HG03354 (cell line): ENCODE data around the gene FAM118B.
A peak's percentile ranks its signal among the peaks of the same experiment; 100 is the strongest.

Experiments
- ATAC-seq: cut with Tn5 transposase; IDR thresholded peaks from one replicate; pipeline ENCODE4 v1.9.1; 2021; ENCODE audit warnings: mild to moderate bottlenecking; ENCODE audit not compliant: unreplicated experiment, poor library complexity, severe bottlenecking

FAM118B gene

DNA sequence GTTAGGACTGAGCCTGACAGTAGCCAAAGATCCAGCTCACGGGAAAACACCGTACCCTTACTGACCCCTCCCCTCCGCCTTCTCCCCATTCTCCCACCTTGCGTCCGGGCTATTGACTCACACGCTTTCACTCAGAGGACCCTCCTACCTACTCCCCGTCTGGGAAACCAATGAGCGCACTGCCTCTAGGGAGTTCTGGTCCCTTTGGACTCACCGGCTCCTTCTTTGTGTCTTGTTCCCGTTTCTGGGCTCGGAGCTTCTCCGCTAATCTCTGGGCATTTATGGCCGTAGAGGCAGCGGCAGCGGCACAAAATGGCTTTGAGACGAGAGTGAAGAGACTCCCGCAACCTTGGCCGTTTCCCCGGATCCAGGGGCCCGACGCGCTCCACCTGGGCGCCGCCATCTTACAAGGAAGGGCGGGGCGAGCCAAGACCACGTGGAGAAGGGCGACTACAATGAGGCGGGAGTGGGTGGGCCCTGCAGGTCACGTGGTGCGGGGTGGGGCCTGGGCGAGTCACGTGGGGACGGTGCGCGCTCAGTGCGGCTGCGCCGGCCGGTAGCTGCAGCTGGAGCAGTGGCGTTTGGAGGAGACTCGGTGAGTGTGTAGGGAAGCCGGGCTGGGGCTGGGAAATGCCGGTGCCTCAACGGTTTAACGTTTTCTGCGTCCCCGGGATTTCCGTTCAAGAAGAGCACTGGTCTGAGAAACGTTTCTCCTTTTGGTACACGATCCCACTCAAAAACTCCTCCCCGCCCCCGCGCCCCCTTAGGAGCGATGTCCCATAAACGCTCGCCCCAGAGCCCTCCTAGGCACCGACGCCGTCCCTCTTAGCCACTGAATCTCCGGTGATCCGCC lies at the start of gene FAM118B, which contains the start of gene RPUSD4:
FAM118B (plus strand) TSS at position 547 of the 853 bp plus-strand sequence. CDS start 23,220 bp downstream, outside the sequence.
RPUSD4 (minus strand) TSS at position 415 of the 853 bp plus-strand sequence; CDS start at position 403, 12 bp downstream.
- peak; percentile 97 for ATAC-seq

DNA sequence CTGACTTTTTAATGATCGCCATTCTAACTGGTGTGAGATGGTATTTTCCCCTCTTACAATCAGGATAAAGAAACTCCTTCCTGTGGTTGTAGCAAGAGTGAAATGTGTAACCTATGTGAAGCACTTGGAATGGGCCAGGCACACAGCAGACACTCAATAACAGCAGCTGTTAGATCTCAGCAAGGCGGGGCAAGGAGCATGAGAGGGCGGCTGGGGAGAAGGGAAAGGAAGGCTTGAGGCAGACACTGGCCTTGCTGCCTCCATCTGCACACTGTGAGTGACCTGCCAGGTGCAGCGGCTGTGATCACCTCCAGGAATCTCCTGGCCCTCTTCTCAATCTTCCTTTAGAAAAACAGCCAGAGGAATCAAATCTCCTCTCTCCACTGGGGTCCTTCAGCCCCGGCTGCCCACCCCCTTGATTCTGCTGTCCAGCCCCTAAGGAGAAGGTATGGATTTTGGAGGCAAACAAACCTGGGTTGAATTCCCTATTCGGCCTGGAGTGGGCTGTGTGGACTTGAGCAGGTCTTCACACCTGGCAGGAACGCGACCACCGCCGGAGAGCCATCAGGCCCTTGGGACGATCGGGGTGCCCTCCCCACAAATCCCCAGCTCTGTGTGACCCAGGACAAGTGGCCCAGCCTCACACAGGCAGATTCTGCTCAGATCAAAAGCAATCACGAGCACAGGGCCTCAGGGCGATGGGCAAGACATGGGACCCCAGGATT lies 49.1 kb upstream of the FAM118B start:
- no peak for ATAC-seq

DNA sequence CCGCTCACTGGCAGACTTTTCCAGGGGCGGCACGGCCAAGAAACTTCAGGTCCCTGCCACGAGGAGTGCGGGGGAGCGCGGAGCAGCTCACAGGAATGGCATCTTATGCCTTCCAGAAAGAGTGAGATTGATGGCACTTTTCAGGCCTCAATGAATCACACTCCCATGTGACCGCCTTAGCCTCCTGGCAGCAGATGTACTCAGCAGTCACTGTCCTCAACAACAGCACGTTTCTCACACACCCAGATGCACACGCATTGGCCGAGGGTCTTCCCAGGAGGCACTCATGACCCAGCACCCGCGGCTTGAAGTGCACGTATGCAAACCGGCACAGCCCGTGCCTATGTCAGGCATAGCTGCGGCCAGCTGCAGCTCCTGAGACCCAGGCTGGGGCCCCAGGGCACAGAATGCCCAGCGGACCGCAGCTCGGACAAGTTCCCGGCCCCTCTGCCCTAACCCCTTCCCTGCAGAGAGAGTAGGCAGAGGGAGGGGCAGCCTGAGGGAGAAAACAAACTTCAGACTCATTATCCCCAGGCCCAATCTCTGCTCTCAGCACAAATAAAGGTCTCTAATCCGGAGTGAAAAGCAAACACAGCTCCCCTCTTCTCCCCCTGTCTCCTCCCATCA lies 48.4 kb upstream of the FAM118B start:
- ATAC-seq = no peak

DNA sequence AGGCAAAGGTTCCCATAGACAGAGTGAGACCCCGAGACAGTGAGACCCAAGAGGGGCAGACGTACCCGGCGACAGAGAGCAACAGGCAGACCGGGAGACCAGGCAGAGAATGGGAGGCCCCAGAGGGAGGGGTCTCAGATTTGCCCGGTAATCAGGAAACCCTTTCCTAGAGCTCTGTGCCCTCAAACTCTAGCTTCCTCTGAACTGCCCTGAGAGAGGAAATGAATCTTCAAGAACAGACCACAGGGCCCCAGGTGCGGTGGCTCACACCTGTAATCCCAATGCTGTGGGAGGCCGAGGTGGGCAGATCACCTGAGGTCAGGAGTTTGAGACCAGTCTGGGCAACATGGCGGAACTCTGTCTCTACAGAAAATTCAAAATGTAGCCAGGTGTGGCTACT lies 47.8 kb upstream of the FAM118B start:
- no peak for ATAC-seq

DNA sequence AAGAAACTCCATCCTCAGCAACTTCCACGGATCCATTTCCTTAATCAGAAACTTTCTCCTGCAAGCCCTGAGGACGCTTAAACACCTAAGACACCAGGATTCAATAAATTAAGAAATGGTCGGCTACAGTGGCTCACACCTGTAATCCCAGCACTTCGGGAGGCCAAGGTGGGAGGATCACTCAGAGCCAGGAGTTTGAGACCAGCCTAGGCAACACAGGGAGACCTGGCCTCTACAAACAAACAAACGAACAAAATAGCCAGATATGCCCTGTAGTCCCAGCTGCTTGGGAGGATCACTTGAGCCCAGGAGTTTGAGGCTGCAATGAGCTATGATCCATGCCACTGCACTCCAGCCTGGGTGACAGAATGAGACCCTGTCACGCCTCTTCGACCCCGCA lies 46.8 kb upstream of the FAM118B start:
- no peak for ATAC-seq

DNA sequence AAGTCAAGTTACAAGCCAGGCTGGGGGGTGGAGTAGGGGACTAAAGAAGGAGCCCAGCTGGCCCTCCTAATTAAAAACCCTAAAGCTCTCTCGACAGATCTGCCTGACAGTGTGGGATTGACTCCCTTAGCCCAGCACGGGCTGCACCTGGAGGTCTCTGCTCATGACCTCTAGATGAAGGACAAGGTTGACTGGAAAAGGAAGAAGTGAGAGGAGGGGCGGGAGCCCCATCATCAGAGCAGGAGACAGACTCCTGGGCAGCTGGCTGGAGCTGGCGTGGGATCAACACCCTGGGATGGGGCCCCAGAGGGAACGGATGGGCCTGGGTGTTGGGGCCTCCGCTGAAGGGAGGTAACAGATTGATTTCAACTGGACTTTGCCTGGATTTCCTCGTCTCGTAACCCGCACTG lies 46.3 kb upstream of the FAM118B start:
- no peak for ATAC-seq

DNA sequence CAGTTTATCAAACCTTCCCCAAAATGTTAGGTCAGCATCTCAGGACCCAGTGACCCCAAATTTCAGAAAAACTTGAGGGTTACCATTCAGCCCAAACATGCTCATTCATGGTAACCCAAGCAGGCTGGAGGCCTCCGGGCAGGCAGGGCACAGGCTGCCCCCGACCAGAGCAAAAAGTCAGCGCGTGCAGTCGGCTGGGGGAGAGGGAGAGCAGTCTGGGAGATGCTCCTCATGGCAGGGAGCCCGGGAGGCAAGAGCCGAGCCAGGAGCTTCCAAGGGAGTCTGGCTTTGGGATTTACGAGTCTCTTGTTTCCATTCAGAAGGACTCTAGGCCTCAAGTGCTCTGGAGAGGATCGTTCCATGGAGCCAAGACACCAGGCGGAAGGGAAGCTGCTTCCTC lies 45.8 kb upstream of the FAM118B start:
- ATAC-seq = no peak

DNA sequence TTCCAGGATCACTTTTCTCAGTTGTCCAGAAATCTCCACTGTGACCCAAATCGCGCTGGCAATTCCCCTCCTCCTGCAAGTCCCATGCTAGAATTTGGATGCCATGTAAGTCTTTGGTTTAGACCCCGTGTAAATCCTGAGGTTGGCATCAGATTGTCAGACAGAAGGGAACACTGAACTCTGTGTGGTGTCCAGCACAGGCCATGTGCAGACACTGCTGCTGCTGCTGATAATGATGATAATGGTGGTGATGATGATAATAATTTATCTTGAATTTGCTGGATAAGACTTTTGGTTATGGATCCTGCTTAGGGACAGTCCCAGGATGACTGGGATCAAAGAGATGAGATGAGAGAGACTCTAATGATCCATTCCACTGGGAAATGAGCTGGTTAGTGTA lies 45.2 kb upstream of the FAM118B start:
- ATAC-seq = no peak

DNA sequence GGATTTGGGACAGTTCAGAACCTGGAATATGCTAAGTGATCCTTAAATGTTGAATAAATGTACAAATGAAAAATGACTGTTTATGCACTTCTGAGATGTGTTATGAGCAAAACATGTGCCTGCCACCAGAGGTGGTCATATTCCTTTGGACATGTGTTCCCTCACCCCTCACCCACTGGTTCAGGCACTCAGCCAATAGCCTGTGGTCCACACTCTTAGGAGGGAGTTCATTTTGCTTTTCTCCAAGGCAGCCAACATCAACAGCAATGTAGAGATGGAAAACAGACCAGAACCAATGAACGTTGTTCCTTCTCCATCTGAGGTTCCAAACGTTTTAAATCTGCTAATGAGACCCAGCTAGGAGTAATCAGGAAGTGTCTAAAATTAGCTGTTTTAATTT lies 44.1 kb upstream of the FAM118B start:
- ATAC-seq = no peak

DNA sequence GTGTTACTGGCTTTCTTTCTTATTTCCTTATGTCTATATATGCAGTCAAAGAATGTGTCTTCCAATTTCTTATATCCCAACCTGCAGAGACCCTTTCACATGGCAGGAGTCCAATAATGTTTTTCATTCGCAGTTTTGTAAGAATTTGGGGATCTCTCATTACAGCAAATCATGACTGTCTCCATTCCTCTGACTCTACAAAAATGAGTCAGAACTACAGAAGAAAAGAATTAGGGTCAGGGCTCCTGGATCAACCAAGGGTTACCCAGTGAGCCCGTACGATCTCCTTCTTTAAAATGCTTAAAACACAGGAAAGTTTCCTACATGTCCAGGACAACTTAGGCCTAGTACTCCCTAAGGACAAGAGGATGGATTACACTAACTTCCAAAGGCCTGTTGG lies 42.3 kb upstream of the FAM118B start:
- ATAC-seq = no peak

DNA sequence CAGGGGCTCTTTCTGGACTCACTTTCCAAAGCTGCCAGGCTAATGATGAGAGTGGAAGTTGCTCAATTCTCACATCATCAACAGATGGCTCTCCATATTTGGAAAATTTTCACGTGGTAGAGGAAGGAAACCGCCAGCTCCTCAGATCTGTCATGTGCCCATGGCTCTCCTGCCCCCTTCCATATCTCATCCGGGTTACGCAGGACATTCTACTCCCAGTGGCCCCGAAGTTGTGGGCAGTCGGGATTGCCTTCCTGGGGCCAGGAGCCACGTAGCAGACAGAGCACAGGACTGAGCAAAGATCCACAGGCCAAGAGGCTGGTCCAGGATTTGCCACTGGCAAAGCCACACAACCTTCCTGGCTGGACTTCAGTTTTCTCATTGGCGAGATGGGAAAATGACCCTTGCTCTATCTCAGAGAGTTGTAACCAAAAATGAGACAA lies 39.0 kb upstream of the FAM118B start:
- ATAC-seq = no peak

DNA sequence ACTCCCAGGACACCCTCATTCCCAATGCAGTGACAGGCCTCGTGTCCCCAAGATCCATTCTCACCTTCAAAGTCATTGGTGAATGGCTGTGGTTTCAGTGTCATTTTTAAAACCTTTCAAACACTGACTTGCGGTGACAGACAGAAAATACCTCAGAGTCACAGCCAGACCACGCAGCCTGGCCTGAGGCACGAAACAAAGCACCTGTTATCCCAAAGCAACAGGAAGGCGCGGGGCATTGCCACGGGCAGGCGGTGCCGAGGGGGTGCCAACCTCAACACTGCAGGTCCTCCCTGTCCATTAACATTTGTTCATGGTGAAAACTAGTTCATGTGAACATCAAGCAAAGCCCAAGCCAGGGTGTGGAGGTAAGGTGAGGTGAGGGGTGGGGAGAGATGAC lies 38.3 kb upstream of the FAM118B start:
- ATAC-seq = no peak

DNA sequence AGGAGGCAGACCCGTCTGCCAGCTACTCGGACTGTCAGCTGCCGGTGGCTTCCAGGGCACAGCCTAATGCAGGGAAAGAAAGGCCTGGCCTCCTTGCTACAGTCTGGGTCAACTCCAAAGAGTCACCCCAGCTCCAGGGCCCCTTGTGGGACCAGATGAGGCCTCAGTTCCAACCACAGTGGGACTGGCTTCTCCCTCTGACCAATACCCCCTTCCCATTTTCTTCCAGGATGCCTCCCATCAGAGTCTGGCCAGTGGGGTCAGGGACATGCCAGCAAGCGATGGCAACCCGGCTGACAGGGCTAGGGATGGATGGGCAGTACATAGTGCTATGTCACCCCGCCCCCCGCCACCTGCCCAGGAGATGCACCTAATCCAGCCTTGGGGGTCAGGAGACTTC lies 36.8 kb upstream of the FAM118B start:
- no peak for ATAC-seq

DNA sequence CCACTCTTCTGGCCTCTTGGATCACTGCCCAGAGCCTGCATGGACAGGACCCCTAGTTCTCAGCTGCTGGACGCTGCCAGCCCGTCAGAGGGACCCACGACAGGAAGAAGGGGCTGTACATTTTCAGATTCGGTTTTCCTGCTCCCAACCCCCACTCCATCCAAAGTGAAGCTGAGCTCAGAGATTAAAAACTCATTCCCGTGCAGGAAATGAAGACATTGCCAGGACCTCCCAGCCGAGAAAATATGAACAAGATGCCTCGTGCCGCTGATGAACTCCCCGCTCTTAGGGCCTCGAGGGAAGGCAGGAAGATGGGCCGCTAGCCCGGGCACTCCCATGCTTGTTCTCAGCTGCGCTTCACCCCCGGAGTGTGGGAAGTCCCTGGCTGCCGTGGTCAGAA lies 36.2 kb upstream of the FAM118B start:
- no peak for ATAC-seq

DNA sequence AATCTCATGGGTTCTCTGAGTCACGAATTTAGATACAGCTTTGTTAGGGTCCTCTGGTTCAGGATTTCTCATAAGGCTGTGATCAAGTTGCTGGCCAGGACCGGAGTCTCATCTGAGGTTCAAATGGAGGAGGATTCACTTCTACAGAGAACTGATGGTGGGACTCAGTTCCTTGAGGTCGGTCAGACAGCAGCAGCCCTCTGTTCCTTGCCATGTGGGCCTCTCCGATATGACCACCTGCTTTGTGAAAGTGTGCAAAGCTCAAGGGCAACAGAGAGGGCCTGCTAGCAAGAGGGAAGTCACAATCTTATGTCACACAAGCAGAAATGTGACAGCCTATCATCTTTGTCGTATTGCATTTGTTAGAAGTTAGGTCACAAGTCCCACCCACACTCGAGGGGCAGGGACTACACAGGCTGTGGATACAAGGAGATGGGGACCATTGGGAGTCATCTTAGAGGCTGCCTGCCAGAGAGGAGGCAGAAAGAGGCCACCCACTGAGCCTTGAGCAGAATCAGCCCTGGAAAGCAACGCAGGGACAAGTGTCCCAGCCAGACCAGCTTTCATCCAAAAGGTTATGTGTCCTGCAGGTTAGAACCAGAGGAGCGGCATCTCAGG lies 34.6 kb upstream of the FAM118B start:
- ATAC-seq = no peak

DNA sequence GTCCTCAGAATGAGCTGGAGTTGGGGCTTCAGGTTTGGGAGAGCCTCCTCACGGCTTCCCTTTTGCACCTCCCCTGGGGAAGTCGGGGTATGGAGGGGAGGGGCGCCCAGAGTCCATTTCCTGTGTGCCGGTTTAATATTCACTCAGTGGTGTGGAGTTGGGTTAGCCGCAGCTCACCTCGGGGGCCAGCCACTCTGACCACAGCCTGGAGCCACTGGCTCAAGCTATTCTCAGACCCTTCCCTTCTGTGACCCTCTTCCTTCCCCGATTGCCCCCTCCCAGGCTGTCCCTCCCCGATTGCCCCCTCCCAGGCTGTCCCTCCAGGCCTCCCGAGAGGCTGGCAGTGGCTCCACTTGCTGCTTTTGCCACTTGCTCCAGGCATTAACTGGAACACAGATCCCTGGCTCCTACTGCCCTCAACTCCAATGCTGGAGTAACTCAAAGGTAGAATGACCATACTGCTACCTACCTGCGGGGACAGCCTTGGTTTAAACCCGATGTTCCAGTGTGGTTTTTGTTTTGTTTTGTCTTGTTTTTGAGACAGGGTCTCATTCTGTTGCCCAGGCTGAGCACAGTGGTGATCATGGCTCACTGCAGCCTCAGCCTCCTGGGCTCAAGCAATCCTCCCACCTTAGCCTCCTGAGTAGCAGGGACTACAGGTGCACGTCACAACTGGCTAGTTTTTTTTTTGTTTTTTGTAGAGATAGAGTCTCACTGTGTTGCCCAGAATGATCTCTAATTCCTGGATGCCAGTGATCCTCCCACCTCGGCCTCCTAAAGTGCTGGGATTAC lies 29.4 kb upstream of the FAM118B start:
- ATAC-seq = no peak

DNA sequence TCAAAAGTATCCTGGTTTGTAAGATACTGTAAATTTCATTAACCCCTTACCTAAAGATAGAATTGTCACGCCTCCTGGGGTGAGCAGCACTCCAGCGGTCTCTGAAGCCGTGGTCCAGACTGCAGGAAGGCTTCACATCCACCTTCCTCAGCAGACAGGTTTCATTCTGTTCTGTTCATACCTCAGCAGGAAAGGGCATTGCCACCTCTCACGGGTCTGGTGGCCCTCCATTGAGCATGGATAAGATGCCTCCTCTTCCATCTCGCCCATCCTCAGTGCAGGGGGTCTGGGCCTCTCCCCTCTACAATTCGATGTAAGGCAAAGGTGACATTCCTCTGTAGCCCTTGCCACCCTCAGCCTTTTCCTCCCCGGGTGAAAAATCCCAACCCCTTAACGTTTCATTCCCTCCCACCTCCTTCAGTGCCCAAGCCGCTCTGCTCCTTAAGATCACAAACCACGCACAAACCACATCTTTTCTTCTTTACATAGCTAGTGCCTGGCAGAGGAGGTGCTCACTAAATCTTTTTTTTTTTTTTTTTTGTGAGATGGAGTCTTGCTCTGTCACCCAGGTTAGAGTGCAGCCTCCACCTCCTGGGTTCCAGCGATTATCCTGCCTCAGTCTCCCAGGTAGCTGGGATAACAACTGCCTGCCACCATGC lies 28.7 kb upstream of the FAM118B start:
- ATAC-seq = no peak

DNA sequence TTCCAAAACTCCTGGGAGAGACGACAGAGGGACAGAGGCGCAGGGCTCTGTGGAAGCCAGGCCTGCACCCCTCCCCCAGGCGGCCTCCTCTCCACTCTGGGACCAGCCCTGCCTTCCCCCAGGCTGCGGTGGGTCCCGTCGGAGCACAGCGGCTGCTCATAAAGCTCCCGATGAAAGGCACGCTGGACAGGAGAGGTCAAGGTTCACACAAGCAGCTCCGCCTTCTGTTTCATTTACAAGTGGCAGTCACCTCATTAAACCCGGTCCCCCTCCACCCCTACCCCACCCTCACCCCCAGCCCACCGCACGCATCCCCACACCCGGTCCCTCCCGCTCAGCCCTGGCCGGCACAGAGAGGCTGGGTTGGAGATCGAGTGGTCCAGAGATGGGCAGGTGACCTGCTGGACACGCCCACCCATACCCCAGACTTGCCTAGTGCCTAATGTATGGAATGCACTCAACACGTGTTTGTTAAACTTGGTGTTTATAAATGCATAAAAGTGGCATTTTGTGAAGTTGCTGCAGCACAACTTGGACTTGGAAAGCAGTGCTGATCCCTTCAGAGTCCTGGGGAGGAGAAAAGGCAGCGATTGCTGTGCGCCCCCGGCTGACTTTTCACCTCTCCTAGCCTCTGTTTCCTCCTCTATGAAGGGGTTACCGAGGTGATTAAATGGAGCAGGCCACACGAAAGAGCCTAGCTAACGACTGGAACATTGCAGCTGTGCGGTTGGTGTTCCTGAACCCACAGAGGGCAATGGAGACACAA lies 26.1 kb upstream of the FAM118B start:
- ATAC-seq = no peak
